HG02970 (cell line): ENCODE data around the gene CLDN22.
"Not testable (repeated sequence)": the region's sequence is repeated elsewhere in the genome, so short reads cannot be mapped to it uniquely, and the experiment has no call there.

ENCODE experiments used
- ATAC-seq: cut with Tn5 transposase; IDR thresholded peaks from one replicate; pipeline ENCODE4 v1.9.1; 2021; ENCODE audit warnings: mild to moderate bottlenecking, moderate library complexity, moderate number of reproducible peaks; ENCODE audit not compliant: unreplicated experiment, low FRiP score

CLDN22 gene

GRCh38 chr4:183324056-183324455, 4.0 kb upstream of the CLDN22 start:
- not testable (repeated sequence) for ATAC-seq

DNA sequence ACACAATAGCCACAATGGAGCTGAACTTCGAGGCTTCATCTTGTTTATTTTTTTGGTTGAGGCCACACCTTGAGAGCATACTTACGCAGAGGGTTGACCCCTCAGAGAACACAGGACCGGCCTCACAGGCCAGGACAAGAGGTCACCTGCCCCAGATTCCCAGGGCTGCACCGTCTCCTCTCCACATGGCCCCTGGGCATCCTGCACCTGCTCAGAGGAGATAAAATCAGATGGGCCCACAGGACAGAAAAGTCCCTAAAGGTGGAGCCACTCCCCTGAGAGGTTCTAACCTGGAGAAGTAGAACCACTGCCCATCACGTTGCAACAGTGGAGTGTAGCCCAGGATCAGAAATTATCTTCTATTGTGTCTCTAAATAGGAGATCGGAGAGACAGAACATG, 3.2 kb upstream of the CLDN22 start:
- no peak for ATAC-seq

- ATAC-seq: no peak
Observed at GRCh38 chr4:183322326-183322725, 2.2 kb upstream of the CLDN22 start, which contains the start of gene CLDN24. Gene CLDN24 (minus strand): TSS chr4:183322426. CDS start chr4:183322426, 0 bp downstream.

DNA sequence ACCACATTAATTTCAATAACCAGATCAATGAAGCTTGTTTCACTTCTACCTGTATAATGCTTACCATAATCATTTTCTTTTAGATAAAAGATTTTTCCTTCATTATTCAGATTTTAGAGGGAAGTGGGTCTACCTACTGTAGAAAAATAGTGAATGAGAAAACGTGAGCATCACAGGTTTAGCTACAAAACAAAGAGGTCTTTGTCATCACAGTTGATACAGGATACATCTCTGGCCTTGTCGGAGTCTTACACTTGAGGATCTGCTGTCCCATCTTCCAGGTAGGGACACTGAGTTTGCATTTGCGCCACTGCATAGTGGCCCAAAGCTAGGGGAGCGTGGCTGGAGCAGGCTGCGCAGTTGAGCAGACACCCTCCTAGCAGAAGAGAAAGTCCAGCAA, 1.4 kb upstream of the CLDN22 start:
- ATAC-seq: no peak

DNA sequence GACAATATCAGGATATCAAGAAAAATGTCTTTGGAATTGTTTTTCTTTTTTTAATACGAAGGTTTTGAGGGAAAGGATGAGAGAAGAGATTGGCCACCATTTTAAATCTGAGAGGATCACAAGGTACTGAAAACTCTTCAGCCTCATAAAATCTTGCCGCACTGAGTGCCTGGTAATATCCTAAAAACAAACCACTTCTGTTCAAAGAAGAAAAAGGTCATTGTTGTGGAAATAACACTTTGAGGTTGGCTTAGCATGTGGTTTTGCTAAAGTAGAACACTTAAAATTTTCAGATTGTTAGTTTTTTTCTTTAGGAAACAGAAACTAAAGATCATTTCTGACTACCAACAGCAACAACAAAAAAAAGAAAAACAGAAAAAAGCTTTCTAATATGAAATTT, 1.0 kb upstream of the CLDN22 start:
- no peak for ATAC-seq

GRCh38 chr4:183318656-183319055, 1.4 kb downstream of the CLDN22 start:
- no peak for ATAC-seq

- ATAC-seq: no peak
Observed at GRCh38 chr4:183314806-183315205, 5.3 kb downstream of the CLDN22 start.

DNA sequence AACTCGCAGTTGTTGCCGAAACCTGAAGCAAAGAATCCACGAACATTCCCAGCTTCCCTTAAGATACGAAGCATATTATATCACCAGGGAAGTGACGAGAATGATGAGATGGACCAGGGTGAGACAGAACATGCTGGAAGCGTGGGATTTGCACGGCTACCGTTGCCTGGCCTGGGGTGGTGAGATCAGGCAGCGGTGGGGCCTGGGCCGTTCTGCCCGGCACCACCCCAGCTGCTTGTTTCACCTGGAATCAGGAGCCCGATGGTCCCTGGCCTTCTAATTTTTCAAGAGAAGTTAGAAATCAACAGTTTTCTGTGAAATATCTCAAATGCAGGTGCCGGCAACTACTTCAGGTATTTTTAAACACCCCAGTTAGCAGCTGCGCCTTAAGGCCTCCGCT, 5.7 kb downstream of the CLDN22 start:
- ATAC-seq: no peak

- no peak for ATAC-seq
Observed at GRCh38 chr4:183312841-183313240, 7.2 kb downstream of the CLDN22 start.

DNA sequence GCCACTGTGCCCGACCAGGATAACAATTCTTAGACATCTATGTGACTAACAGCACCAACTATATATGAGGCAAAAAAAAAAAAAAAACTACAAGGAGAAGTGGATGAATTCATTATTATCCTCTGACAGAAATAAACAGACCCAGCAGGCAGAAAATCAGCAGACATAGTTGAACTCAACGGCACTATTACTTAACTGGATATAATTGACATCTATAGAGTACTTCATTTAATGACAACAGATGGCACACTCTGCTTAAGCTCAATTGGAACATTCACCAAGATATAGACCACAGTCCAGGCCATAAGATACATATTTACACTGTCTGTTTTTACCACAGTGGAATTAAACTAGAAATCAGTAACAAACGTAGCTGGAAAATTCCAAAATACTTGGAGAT, 13.3 kb downstream of the CLDN22 start:
- no peak for ATAC-seq

DNA sequence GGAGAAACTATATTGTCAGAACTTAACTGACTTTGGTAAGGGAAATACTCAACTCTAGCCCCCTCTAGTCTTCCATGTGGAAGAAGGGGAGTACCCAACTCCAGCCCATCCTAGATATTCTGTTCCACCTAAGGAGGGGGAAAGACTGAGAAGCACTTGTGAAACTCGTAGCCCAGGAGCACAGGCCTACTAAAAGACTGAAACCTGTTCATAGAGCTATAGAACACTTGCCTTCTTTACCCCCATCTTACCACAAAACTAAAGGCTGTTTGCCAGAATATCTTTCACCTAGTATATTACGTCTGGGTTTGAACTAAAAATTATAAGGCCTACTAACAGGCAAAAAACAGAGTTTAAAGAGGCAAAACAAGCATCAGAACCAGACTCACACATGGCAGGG, 15.5 kb downstream of the CLDN22 start:
- ATAC-seq: no peak

DNA sequence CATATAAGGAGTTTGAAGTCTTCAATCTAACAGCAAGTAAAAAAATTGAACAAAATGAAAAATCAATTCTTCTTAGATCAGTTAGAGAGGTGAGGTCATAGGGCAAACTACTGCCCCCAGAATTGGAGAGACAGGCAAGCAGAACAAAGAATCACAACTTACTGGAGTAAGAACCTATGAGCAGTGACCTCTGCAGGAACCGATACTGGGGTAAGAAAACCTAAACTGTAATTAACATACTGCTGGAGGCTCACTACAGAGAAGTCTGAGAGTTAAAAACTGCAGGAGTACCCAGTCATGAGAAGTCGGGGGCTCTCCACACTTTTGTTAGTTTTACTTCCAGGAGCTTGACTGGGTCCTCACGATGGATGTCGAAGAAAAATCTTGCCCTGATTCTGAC, 16.0 kb downstream of the CLDN22 start:
- peak; percentile 56 for ATAC-seq

- ATAC-seq: no peak
Observed at GRCh38 chr4:183303301-183303700, 16.8 kb downstream of the CLDN22 start.

DNA sequence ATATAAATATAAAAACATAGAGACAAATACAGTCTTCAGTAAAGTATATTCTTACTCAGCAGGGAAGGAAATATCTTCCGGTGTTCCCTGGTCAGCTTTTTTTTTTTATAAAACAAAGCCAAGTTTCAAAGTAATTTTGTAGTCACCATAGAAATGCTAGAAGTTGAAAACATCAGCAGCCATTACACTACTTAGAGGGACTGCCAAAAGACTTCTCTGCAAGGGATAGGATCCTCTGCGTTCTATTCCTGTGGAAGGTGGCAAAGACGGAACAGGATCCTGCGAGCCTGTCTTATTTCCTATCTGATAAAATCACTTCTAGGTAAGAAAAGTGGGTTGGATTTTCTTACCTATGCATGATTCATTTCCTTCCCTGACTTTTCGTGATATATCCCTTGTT, 19.4 kb downstream of the CLDN22 start:
- no peak for ATAC-seq

DNA sequence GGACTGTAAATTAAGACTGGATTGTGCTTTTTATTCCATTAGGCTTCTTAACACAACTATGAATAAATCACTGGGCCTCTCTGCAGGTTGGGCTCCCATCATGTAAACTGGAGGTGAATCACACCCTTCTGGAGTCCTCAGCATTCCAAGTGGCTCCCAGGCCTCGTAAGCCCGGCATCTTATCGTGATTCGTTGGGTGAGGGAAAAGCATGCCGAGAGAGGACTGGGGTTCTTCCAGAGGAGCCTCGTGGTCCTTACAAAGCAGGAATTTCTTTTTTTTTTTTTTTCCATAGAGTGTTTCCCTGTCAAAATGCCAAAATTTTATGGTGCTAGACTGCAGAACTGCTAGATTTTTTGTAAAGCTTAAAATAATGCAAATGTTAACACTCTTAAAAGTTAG, 20.0 kb downstream of the CLDN22 start:
- no peak for ATAC-seq

DNA sequence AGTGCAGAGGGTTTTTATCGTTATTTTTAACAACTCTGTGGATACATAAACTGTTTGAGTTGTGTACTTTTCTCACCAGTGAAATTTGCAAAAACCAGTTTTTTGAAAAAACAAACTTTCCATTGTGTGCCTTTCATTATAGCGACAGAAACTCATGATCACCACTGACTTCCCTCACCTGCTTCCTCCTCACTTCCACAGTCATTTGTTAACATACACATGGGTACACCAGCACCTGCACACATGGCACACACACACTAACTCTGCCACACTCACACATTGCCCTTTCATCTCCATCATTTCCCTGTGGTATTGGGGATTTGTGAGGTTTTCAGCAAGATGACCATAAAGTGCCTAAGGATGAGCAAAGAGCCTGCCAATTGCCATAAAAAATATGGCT, 20.6 kb downstream of the CLDN22 start:
- no peak for ATAC-seq

GRCh38 chr4:183297675-183298074, 22.4 kb downstream of the CLDN22 start:
- no peak for ATAC-seq

GRCh38 chr4:183295711-183296110, 24.4 kb downstream of the CLDN22 start:
- ATAC-seq: no peak

DNA sequence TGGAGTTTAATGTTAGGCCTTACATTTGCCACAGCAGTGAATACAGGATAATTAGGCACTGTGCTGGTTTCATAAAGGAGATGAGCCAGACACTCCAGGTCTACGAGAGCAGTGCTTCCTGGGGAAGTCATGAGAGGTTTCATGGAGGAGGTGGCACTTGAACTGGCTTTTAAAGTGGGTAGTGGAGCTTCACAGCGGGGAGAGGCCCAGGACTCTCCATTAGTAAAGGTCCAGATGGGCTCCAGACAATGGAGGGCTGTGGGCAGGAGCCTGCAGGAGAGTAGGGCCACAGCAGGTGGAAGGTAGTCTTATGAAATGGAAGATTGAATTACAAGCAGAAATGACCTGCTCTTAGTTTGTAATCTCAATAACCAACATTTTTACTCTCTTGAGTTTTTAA, 29.0 kb downstream of the CLDN22 start:
- no peak for ATAC-seq

DNA sequence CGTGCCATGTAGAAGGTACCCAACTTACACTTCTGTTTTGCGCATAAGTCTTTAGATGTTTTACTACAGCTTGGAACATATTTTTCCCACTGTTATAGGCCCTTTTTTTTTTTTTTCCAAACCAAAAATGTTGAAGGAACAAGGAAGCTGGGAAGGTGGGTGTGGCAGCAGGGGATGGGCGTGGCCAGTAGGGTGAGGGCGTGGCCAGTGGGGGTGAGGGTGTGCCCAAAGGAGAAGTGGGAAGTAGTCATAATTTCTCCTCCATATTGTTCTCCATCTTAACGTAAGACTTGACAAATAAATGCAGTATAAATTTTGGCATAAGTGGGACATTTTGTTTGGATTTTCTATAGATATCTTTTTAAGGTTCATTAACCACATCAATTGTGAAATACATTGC, 30.4 kb downstream of the CLDN22 start:
- no peak for ATAC-seq

- no peak for ATAC-seq
Observed at GRCh38 chr4:183288955-183289354, 31.1 kb downstream of the CLDN22 start.

GRCh38 chr4:183287677-183288076, 32.4 kb downstream of the CLDN22 start:
- ATAC-seq: peak; percentile 69

GRCh38 chr4:183287309-183287659, 32.8 kb downstream of the CLDN22 start:
- peak; percentile 78 for ATAC-seq
